Measurements from ENCODE around the gene HOXB13. TPM values are rescaled to one million over a fixed set of nuclear protein-coding genes. Genes with fewer than 3 reads are reported as not detected.

HOXB13 gene
- total RNA-seq, 2 experiments from 2014 or later, result not detected

GRCh38 chr17:48745381-48746275, 17.1 kb upstream of the HOXB13 start:
- DNase-seq (no peak), ATAC-seq (ENCODE audit: poor library complexity) (no peak)
- Histone ChIP-seq H3K4me3 (ENCODE audit: low read length) (no peak overlapping the region), H3K36me3 (ENCODE audit: insufficient read depth, low read length) (no peaks in the 10 kb centered on the region), H3K27ac (ENCODE audit: low read depth in 1 of 2, low read length in 2 of 2) (no peak overlapping the region), H3K27me3 (ENCODE audit: control insufficient read depth in 1 of 2, insufficient read depth in 2 of 2, low read length in 2 of 2) (peaks cover 84 to 98% of the 10 kb centered on the region in 2 experiments), H3K9me3 (ENCODE audit: control insufficient read depth in 1 of 2, insufficient read depth in 1 of 2, low read length in 2 of 2) (peaks cover 8 to 16% of the 10 kb centered on the region in 2 experiments), H3K4me1 (ENCODE audit: insufficient read depth, low read length) (peaks cover 20% of the 10 kb centered on the region)
- no peak for TF ChIP-seq CTCF (IDR thresholded peaks at IDR 0.05)
- Mint-ChIP-seq H3K9me3 (no peaks in the 10 kb centered on the region), H3K4me3 (no peak overlapping the region), H3K36me3 (ENCODE audit: low read depth) (no peaks in the 10 kb centered on the region), H3K27ac (no peak overlapping the region), H3K4me1 (ENCODE audit: low read depth) (peaks cover 7% of the 10 kb centered on the region), H3K27me3 (peaks cover 97% of the 10 kb centered on the region)
- CTCF ChIA-PET, result interaction anchor here (0.6 to 1.3 kb wide), 2 partner anchors 68 to 136 kb away, joined by 3 to 6 read pairs; no protein-coding TSS in a partner anchor
- POLR2A ChIA-PET, result no interaction called here
- intact Hi-C loops (cut with DNase I, micrococcal nuclease), result loop anchor here in 1 of 2 experiments (2.0 kb wide), 1 partner anchor 19 kb away; no protein-coding TSS in a partner anchor

GRCh38 chr17:48740537-48740936, 12.0 kb upstream of the HOXB13 start:
- TF ChIP-seq CTCF (IDR thresholded peaks at IDR 0.05), result no peak
- peaks cover 17% of the 10 kb centered on the region for H3K4me1 ChIP-seq (ENCODE audit: insufficient read depth, low read length)
- Mint-ChIP-seq H3K27ac (no peak overlapping the region), H3K27me3 (peaks cover 94% of the 10 kb centered on the region), H3K9me3 (no peaks in the 10 kb centered on the region), H3K4me3 (no peak overlapping the region), H3K36me3 (ENCODE audit: low read depth) (no peaks in the 10 kb centered on the region), H3K4me1 (ENCODE audit: low read depth) (peaks cover 8% of the 10 kb centered on the region)
- ChIA-PET POLR2A (interaction anchor here (1.1 kb wide), 1 partner anchor 17 kb away, joined by 3 read pairs; the partner anchor contains the start of gene PRAC2), CTCF (interaction anchor here (0.6 kb wide), 1 partner anchor 735 kb away, joined by 3 read pairs; no protein-coding TSS in a partner anchor)
- peaks cover 86 to 96% of the 10 kb centered on the region in 2 experiments for H3K27me3 ChIP-seq (ENCODE audit: control insufficient read depth in 1 of 2, insufficient read depth in 2 of 2, low read length in 2 of 2)
- H3K4me3 ChIP-seq (ENCODE audit: low read length), result no peak overlapping the region
- H3K27ac ChIP-seq (ENCODE audit: low read depth in 1 of 2, low read length in 2 of 2), result no peak overlapping the region
- H3K36me3 ChIP-seq (ENCODE audit: insufficient read depth, low read length), result no peaks in the 10 kb centered on the region
- peaks cover 0 to 20% of the 10 kb centered on the region in 2 experiments for H3K9me3 ChIP-seq (ENCODE audit: control insufficient read depth in 1 of 2, insufficient read depth in 1 of 2, low read length in 2 of 2)
- ATAC-seq (ENCODE audit: poor library complexity) (no peak), DNase-seq (no peak)
- intact Hi-C loops (cut with DNase I, micrococcal nuclease), result no loop called here

- POLR2A ChIA-PET, result interaction anchor here (1.5 kb wide), 1 partner anchor 11 kb away, joined by 6 read pairs; the partner anchor contains the start of gene HOXB13
- no peak overlapping the region for H3K27ac Mint-ChIP-seq
Observed at GRCh38 chr17:48738803-48739526, 10.4 kb upstream of the HOXB13 start.

More at GRCh38 chr17:48738803-48739526, 10.4 kb upstream of the HOXB13 start:
- Histone ChIP-seq H3K9me3 (ENCODE audit: control insufficient read depth in 1 of 2, insufficient read depth in 1 of 2, low read length in 2 of 2) (peaks cover 0 to 24% of the 10 kb centered on the region in 2 experiments), H3K4me1 (ENCODE audit: insufficient read depth, low read length) (peaks cover 21% of the 10 kb centered on the region), H3K36me3 (ENCODE audit: insufficient read depth, low read length) (no peaks in the 10 kb centered on the region), H3K27me3 (ENCODE audit: control insufficient read depth in 1 of 2, insufficient read depth in 2 of 2, low read length in 2 of 2) (peaks cover 90 to 97% of the 10 kb centered on the region in 2 experiments), H3K4me3 (ENCODE audit: low read length) (no peak overlapping the region), H3K27ac (ENCODE audit: low read depth in 1 of 2, low read length in 2 of 2) (no peak overlapping the region)
- DNase-seq (no peak), ATAC-seq (ENCODE audit: poor library complexity) (no peak)
- H3K9me3 Mint-ChIP-seq, result no peaks in the 10 kb centered on the region
- peaks cover 8% of the 10 kb centered on the region for H3K4me1 Mint-ChIP-seq (ENCODE audit: low read depth)
- intact Hi-C loops (cut with DNase I, micrococcal nuclease), result no loop called here
- no peak for TF ChIP-seq CTCF (IDR thresholded peaks at IDR 0.05)
- no peaks in the 10 kb centered on the region for H3K36me3 Mint-ChIP-seq (ENCODE audit: low read depth)
- H3K4me3 Mint-ChIP-seq, result no peak overlapping the region
- CTCF ChIA-PET, result interaction anchor here (0.5 to 2.1 kb wide), 4 partner anchors 15 to 72 kb away, joined by 3 to 7 read pairs (median 4); no protein-coding TSS in a partner anchor
- peaks cover 94% of the 10 kb centered on the region for H3K27me3 Mint-ChIP-seq
